GM19023 (cell line): ENCODE measurements around the gene HOXC11.

ENCODE experiments used
- ATAC-seq: cut with Tn5 transposase; IDR thresholded peaks from one replicate; pipeline ENCODE4 v1.9.1; 2021; ENCODE audit warnings: mild to moderate bottlenecking, moderate library complexity; ENCODE audit not compliant: unreplicated experiment

The HOXC11 gene

DNA sequence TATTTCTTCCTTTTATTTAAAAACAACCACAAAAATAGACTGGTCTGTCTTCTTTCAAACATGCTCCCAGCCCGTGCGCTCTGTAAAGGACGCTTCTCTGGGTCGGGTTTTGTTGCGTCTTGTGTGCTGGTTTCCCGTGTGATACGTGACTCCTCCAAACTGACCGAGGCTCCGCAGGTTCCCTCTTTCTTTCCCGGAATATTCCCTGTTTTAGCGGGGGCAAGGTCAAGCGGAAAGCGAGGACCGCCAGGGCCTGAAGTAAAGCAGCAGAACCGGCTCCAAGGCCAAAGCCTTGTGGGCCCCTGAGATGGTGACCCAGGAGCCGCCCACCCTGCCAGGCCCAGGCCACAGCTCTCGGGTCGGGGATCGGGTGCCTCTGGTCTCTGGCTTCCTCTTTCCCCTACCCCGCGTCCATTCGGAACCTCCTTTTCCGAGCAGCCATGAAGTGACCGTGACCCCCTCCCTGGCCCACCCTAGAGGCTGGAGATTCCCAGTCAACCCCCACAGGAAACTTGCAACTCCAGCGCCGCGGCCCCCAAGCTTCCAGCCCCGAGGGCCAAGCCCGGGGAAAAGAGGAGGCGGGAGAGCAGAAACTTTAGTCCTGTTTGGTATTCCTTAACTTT is 11.1 kb downstream of the HOXC11 start:
- no peak for ATAC-seq

DNA sequence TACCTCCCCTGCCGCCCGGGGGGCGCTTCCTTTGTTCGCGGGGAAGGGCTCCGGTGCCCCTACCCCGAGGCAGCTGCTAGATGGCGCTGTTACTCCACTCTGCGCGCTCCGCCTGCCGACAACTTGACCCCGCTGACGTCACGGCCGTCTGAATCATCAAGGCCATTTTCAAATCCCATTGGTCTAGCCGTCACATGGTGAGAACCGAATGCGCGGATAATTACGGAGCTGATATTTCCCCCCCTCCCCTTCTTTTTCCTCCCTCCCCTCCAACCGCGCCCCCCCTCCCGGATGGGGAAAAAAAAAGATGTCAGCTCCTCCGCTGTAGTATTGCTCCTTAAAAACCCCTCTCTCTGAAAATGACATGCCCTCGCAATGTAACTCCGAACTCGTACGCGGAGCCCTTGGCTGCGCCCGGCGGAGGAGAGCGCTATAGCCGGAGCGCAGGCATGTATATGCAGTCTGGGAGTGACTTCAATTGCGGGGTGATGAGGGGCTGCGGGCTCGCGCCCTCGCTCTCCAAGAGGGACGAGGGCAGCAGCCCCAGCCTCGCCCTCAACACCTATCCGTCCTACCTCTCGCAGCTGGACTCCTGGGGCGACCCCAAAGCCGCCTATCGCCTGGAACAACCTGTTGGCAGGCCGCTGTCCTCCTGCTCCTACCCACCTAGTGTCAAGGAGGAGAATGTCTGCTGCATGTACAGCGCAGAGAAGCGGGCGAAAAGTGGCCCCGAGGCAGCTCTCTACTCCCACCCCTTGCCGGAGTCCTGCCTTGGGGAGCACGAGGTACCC is 12.2 kb downstream of the HOXC11 start, which contains the start of gene HOXC10:
TSS of gene HOXC10 (plus strand) at position 246 of the 791 bp plus-strand sequence. CDS start at position 360, 114 bp downstream.
- ATAC-seq = no peak

DNA sequence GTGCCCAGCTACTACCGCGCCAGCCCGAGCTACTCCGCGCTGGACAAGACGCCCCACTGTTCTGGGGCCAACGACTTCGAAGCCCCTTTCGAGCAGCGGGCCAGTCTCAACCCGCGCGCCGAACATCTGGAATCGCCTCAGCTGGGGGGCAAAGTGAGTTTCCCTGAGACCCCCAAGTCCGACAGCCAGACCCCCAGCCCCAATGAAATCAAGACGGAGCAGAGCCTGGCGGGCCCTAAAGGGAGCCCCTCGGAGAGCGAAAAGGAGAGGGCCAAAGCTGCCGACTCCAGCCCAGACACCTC is 12.7 kb downstream of the HOXC11 start:
- no peak for ATAC-seq

DNA sequence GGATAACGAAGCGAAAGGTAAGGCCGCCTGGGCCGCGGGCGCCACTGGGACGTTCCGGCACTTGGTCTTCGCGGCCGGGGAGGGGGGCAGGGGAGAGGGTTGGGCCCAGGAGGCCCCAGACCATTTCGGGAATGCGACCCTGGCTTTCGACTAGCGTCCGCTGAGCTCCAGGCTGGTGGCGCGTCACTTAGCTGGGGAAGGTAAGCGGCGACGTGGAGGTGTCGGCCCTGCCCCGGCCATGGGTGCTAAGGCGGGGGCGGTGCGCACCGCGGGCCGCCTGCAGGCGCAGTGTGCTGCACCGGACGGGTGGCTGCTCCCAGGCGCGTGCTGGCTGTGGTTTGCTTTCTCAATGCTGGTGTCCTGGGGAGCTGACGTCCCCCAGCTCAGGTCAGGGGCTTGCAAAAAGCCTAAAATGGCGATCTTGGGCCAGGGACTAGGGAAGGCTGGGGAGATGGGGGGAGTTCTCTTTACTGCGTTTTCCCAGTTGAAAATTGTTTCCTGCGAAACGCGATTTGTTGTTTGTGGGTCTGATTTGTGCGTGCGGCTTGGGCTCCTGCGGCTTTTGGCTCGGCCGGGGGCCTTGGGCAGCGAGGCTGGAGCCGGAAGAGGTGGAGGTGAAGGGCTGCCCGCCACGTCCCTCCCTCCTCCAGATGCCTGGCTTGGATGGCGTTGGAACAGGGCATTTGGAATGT is 13.2 kb downstream of the HOXC11 start:
- no peak for ATAC-seq

DNA sequence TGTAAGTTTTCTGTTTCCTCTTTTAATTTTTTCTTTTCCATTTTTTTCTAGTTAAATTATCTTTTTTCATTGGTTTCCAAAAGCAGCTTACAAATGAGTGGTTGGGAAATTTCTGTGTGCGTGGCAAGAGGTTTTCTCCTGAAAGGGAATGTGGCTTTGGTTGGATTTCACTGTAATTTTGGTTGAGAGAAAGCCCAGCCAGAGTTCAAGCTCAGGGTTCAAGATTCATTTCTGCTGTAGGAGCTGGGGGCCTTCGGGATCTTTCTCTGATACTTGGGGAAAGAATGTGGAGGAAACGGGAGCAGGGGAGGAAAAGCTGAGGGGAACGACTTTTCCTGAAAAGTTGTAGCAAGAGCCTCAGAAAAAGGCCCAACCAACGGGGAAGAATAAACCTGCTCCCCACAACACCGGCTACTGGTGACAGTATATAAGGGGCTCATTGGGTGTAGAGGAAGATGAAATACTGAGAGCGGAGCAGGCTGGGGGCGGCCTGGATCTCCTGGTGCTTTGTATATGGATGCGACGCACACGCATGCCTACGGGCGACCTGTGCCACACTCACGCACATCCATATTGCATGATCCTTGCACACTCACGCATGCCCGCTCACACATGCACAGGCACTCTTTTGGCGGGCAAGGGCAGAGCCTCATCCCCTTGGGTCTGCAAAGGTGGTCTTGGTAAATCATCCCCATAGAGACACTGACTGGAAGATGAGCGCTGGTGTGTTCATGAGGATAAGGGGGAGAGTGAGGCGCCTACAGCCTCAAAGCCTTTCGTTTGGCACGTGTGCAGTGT is 14.0 kb downstream of the HOXC11 start:
- ATAC-seq = no peak

DNA sequence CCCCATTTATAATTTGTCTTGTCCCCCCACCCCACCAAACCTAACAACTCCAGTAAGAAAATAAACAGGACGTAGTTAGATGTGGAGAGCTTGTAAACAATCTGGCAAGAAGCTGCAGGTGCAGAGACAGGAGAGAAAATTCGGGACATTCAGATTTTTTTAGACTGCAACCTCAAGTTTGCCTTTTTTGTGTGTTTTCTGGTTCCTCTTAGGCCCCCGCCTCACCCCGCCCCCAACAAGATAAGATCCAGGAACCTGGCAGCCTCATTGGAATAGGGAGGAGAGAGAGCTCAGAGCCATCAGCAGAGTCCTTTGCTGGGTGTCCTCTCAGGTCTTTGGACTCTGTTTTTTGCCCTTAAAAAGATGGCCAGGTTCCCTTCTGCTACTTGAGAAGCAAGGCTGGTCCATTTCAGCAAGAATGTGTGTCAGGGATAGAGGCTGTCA is 14.9 kb downstream of the HOXC11 start:
- no peak for ATAC-seq

DNA sequence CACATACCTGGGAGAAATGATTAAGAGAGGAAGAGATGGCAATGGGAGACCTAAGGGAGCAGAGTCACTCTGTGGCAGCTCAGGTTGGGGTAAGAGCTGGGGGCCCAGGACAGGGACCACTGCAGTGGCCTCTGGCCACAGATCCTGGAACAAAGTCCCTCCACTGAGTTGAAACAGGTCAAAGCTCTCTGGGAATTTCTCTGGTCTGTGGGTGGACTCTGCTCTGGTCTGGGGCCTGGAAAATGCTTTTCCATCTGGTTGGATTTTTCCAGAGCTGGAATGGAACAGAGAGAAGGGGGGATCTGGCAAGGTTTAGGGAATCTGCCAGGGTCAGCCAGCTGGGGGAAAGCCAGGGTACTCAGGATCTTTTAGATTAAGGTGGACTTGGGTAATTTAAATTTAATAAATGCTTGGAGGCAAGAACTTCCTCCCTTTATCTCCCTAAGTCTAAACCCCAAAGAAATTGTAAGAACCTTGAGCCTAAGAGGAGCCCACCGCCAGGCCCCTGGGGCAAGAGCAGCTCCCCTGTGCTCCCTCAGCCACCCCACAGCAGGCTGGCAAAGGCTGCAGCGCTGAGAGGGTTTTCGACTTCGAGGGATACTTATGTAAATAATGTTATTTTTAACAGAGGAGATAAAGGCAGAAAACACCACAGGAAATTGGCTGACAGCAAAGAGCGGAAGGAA is 15.8 kb downstream of the HOXC11 start:
- ATAC-seq = no peak

DNA sequence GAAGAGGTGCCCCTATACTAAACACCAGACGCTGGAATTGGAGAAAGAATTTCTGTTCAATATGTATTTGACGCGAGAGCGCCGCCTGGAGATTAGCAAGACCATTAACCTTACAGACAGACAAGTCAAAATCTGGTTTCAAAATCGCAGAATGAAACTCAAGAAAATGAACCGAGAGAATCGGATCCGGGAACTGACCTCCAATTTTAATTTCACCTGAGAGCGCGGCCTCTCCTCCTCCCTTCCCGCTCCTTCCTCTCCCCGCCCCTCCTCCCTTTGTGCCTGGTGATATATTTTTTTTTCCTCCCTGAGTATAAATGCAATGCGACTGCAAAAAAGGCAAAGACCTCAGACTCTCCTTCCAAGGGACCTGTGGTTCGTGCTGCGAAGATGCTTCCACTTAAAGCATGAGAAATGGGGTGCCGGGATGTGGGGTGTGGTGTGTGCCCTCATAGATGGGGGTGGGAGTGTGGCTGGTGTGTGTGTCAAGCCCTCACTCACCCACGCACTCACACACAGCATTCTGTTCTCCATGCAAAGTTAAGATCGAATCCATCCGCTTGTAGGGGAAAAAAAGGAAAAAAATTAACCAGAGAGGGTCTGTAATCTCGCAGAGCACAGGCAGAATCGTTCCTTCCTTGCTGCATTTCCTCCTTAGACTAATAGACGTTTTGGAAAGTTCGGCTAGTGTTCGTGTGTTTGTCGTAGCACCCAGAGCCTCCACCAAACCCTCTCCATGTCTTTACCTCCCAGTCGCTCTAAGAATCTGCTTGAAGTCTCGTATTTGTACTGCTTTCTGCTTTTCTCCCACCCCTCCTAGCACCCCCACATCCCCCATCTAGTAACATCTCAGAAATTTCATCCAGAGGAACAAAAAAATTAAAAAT is 16.5 kb downstream of the HOXC11 start:
- no peak for ATAC-seq

DNA sequence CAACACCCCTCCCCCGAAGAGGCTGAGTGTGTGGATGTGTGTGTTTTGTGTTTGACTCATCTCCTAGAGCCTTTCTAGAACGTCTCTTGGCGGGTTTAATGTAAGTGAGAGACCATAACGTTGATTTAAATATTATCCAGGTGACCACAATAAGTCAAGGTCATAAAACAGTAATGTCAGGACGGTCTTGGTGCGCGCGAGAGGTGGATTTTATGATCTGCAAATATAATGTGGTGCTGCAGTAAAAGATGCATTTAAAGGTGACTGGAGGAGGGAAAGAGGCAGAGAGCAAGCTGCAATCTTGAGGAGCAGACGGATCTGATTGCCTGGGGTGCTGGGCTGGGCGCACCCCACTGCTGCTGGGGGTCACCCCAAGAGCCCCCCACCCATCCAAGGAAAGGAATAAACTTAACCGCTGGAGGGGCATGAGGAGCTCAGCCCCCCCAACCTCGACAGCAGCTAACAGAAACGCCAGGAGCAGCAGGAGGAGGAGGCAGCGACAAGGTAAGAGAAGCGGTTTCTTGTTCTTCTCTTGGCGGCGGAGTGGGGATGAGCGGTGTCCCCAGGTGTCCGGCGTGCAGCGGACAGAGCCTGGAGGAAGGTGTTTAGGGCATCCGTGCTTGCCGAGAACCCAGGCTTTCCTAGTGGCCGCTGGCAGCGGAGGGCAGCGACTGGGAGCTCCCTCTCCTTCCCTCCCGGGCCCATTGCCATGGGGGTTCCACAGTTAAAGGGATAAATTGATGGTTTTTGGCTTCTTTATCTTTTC is 17.6 kb downstream of the HOXC11 start:
- no peak for ATAC-seq

DNA sequence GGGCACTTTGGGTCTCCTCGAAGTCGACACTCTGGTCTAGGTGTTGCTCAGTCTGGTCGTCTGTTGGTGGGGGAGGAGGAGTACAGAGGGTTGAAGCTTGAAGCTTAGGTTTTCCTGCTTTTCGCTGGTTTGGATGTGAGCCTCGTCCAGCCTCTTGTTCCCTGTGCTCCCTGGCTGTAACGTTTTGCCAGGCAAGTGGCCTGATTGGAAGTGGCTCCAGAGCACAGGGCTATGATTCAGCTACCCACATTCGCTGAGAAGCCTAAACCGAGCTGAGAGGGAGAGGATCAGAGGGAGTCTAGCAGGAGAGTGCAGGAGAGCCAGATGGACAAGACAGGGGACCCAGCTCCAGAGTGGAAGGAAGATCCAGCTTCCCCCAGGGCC is 18.1 kb downstream of the HOXC11 start:
- ATAC-seq = no peak

DNA sequence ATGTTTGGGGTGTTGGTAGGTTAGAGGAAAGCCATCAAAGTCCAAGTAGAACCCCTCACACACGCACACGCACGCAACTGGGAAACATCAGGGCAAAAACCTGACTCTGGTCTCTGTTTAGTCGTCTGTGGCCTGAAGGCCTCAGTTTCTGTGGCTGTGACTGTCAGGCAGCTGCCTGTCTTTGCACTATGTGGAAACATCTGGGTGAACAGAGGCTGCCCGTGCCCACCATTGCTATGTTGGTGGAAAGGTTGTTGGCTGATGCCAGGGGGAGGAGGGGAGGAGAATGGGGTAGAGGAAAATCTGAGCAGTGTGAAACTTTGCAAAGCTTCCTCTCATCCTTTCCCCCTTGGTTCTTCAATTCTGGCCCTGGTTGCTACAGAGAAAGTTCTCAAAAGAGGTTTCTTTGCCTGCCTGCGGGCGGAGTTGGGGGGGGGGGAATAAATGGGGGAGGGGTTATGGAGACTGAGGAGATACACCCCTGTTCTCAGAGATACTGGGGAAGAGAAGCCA is 19.5 kb downstream of the HOXC11 start:
- no peak for ATAC-seq

DNA sequence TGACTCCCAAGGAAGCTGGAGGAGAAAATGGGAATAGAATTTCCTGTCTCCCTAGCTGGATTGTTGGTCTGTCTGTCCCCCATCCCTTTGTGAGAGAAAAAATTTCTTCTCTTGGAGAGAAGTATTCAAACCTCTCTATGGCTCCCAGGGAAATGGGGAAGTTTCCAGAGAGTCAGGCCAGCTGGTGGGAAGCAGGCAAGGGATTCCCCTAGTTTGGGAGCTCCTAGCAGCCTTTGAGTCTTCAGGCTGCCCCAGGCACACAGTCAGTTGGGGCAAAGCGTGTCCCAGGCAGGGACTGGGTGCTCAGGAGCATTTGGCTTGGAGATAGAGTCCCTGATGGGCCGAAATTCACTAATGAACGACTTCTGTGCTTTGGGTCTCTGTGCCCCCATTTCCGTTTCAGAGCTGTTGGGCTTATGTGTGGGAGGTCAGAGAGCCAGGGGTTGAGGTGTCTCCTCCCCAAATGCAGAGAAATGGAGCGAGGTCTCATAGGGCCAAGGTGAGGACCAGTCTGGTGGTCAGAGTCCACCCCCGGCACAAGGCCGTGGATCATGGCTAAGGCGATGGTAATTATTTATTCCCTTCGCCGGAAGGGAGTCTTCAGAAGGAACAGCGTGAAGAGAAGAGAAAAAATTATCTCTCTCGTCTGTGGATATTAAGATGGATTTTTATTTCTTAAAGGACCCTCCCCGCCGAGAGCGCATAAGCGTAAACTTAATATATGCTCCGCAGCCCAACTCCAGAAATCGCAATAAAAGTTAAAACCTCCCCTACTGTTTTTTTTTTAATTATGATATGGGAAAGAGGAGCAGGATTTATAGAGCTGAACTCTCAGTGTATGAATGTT is 20.5 kb downstream of the HOXC11 start:
- no peak for ATAC-seq

DNA sequence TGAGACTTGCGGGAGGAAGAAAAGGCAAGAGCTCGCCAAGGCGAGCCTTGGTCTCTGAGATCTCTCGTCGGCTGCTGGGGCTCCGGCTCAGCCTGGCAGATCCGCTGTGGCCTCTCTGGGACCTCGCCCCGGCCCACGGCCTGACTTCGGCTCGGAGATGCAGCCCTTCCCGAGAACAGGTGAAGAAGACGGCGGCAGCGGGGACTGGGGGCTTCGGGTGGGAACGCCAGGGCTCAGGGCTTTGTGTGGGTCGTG is 21.0 kb downstream of the HOXC11 start:
- no peak for ATAC-seq

DNA sequence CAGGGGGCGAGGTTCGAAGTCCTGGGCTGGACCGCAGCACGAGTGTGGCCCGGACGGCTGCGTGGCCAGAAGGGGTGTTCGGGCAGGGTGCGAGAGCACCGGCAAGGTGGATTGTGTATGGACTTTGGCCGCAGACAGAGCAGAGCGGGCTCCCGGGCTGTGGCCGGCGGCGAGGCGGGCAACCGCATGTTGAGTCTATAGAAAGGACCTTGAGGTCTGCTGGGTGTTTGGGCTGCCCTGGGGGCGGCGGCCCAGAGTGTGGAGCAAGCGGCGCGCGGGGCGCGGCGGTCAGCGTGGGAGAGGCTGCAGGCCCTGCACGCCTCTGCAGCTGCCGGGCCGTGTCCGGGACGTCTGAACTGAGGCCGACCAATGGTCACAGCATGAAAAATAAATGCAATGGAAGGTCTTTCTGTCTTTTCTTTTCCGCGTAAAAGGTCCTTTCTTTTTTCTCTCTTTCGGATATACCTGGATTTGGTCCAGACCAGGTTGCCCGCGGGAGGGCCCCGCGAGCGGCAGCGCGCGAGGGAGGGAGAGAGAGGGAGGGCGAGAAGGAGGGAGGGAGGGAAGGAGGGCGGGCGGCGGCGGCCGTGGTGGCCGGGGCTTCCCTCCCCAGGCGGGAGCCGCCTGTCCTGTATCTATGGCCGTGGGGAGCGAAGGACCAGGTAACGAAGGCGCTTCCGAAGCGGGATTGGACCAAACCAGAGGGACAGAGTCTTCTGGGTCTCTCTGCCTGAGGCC is 21.5 kb downstream of the HOXC11 start:
- no peak for ATAC-seq

DNA sequence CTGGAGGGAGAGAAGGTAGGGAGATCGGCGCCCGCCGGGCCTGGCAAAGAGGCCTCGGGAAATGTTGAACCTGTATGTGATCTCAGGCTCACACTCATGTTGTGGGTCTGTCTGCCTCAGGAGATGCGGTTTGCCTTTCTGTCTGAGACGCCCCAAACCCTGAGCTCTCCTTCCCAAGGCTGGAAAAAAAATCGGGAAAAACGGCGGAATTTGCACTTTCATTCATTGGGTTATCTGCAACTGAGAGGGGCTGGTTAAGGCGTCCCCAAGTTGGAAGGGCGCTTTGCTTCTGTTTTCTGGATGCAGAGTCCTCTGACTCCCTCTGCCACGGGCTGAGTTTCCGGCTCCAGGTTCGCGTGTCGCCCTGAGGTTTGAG is 22.1 kb downstream of the HOXC11 start:
- no peak for ATAC-seq

DNA sequence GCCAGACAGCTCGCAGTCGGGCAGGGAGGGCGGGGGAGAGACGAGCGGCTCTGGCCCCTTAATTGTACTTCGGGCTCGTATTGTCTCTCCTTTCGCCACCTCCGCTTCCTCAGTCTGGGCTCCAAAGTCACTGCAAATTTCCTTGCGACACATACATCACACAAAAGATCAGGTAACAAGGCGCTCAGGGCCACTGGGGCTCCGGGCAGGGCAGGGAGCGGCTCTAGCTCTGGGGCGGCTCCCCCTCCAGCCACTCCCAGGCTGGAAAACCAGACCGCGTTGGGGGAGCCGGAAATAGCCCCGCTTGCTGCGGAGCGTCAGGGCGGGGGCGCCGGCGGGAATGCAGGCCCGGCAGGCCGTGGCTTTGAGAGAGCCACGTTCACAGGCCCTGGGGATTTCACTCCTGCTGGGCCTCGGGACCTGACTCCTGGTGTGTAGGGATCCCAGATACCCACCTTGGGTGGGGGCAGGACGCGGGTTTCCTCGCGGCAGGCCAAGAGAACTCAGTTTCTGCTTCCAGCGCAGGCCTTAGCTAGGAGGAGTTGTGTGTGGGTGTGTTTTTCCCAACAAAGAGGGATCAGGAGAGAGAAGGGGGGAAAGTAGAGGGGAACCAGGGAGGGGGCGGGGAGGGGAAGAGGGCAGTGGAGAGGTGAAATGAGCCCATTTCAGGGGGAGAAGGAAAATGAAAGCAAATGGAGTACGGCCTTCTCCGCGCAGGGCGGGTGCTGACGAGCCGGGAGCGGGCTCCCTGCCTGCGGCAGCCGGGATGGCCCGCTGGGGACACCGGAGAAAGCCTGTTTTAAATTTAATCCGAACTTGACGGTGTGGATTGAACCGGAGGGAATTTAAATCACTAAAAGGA is 22.7 kb downstream of the HOXC11 start:
- ATAC-seq = no peak
